Measurements from ENCODE around the gene RUNX1.

The RUNX1 gene

DNA sequence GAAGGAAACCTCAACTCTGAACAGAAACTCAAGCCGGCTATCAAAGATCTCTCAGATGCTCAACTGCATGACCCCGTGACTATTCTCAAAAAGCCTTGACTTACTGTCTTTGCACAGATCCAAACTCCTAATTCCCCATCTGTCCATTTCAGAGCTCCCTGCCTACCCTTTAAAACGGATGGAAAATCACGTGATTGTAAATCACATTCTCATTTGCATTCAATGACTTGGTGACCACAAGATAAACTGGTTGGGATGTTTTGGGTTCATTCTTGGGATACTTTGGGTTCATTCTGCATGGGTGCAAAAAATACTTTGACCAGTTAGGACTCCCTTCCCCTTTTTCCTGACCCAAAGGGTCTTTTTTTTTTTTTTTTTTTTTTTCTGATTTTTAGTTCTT, 41.3 kb upstream of the RUNX1 start:
- in situ Hi-C loops (cut with HindIII; ENCODE audit: low sequenced_read_pairs) = no loop called here
- TF ChIP-seq, protein P1, sequence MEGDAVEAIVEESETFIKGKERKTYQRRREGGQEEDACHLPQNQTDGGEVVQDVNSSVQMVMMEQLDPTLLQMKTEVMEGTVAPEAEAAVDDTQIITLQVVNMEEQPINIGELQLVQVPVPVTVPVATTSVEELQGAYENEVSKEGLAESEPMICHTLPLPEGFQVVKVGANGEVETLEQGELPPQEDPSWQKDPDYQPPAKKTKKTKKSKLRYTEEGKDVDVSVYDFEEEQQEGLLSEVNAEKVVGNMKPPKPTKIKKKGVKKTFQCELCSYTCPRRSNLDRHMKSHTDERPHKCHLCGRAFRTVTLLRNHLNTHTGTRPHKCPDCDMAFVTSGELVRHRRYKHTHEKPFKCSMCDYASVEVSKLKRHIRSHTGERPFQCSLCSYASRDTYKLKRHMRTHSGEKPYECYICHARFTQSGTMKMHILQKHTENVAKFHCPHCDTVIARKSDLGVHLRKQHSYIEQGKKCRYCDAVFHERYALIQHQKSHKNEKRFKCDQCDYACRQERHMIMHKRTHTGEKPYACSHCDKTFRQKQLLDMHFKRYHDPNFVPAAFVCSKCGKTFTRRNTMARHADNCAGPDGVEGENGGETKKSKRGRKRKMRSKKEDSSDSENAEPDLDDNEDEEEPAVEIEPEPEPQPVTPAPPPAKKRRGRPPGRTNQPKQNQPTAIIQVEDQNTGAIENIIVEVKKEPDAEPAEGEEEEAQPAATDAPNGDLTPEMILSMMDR (IDR thresholded peaks at IDR 0.05; ENCODE audit: low read depth, low read length, missing control alignments) = no peak
- no peak for DNase-seq (ENCODE audit: low read depth)
- H3K4me3 ChIP-seq (ENCODE audit: low read depth, low read length) = no peak overlapping the region

DNA sequence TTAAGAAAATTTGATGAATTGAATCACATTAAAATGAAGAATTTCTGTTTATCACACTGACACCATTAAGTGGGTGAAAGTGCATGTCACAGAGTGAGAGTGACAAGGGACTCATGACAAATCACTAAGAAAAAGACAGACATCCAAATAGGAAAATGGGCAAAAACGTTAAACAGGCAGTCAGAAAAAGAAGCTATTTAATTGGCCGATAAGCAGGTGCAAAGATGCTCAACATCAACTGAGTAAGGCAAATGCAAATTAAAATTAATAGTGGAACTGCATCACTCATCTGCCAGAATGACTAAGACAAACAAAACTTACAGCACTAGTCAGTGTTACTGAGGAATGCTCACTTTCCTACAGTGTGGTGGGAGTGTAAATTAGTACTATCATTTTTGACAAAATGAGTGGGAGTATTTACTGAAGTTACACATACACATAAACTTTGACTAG, 39.2 kb upstream of the RUNX1 start:
- TF ChIP-seq, protein P1 (IDR thresholded peaks at IDR 0.05; ENCODE audit: low read depth, low read length, missing control alignments) = no peak
- in situ Hi-C loops (cut with HindIII; ENCODE audit: low sequenced_read_pairs) = no loop called here
- DNase-seq (ENCODE audit: low read depth) = no peak
- no peak overlapping the region for H3K4me3 ChIP-seq (ENCODE audit: low read depth, low read length)

DNA sequence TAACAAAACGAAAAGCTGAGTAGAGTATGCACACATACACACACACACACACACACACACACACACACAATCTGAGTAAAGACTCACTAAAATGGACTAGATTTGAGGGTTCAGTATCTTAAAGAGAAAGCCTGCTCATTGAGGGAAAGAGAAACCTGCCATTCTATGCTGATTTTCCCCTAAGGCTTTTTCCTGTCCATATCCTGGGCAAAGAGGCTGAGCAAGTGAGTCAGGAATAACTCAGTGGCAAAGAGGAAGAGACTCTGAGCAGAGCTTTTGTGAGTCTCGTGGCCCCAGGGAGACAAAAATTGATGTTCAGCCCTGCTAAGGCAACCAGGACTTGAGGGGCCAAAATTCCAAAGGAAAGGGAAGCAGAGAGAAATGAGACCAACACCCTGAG, 37.3 kb upstream of the RUNX1 start:
- DNase-seq (ENCODE audit: low read depth) = no peak
- TF ChIP-seq, protein P1 (IDR thresholded peaks at IDR 0.05; ENCODE audit: low read depth, low read length, missing control alignments) = no peak
- no peak overlapping the region for H3K4me3 ChIP-seq (ENCODE audit: low read depth, low read length)
- in situ Hi-C loops (cut with HindIII; ENCODE audit: low sequenced_read_pairs) = no loop called here

DNA sequence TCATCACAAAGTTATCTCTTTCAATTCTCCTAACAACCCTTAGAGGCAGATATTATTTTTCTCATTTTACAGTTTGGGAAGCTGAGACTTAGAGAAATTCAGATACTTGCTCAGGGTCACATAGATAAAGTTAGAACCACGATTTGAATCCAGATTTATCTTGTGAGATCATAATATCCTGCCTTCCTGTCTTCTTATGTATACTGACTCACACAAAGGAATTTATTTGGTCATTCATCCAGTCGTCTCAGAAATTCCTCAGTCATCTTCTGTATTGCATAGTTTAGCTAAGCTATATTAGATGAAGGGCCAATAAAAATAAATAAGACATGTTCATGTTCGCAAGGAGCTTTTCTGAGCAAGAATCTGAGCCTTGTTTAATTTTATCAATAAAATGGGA, 35.8 kb upstream of the RUNX1 start:
- TF ChIP-seq, protein P1 (IDR thresholded peaks at IDR 0.05; ENCODE audit: low read depth, low read length, missing control alignments) = no peak
- peak; percentile 68 for DNase-seq (ENCODE audit: low read depth)
- no peak overlapping the region for H3K4me3 ChIP-seq (ENCODE audit: low read depth, low read length)
- in situ Hi-C loops (cut with HindIII; ENCODE audit: low sequenced_read_pairs) = no loop called here

DNA sequence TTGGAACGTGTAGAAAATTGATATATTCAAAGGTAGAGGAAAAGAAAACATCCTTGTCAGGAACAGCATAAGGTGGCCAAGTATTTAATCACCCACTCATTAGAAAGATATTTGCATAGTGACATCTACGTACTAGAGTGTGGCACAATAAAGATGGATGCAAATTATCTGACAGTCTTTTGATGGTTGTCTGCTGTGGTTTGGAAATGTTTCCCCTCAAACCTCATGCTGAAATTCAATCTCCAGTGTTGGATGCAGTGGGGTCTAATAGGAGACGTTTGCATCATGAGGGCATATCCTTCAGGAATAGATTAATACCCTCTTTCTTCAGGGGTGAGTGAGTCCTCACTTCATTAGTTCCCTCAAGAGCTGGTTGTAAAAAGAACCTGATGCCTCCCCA, 34.1 kb upstream of the RUNX1 start:
- DNase-seq (ENCODE audit: low read depth) = no peak
- TF ChIP-seq, protein P1 (IDR thresholded peaks at IDR 0.05; ENCODE audit: low read depth, low read length, missing control alignments) = no peak
- H3K4me3 ChIP-seq (ENCODE audit: low read depth, low read length) = no peak overlapping the region
- in situ Hi-C loops (cut with HindIII; ENCODE audit: low sequenced_read_pairs) = no loop called here

DNA sequence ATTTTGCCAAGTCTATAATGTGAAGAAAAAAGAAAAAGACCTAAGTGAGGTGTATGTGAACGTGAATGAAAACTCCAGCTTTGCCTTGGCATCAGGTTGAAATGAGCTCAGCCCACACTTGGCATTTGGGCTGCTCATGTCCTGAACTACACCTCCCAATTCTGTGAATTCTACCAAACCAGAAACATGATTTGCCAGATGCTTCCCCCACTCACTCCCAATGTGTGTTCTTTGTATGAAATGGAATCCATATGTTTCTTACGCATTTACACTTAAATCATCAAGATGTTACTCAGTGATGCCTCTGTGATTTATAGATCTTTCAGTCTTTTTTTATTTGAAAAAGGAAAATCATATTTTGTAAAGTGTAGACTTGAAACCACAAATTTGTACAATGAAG, 32.8 kb upstream of the RUNX1 start:
- TF ChIP-seq, protein P1 (IDR thresholded peaks at IDR 0.05; ENCODE audit: low read depth, low read length, missing control alignments) = no peak
- no peak overlapping the region for H3K4me3 ChIP-seq (ENCODE audit: low read depth, low read length)
- no peak for DNase-seq (ENCODE audit: low read depth)
- in situ Hi-C loops (cut with HindIII; ENCODE audit: low sequenced_read_pairs) = no loop called here

DNA sequence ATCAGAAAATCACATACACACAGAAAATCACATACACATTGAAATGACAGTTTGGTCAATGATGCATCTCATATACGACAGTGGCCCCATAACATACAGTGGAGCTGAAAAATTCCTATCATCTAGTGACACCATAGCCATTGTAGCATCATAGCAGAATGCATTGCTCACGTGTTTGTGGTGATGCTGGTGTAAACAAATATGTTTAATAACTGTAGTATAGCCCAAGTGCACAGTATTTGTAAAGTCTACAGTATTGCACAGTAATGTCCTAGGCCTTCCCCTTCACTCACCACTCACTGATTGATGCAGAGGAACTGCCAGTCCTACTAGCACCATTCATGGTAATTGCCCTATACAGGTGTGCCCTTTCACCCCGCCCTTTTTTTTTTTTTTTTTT, 30.1 kb upstream of the RUNX1 start:
- in situ Hi-C loops (cut with HindIII; ENCODE audit: low sequenced_read_pairs) = no loop called here
- TF ChIP-seq, protein P1 (IDR thresholded peaks at IDR 0.05; ENCODE audit: low read depth, low read length, missing control alignments) = no peak
- no peak overlapping the region for H3K4me3 ChIP-seq (ENCODE audit: low read depth, low read length)
- DNase-seq (ENCODE audit: low read depth) = no peak
